Spleen (tissue), 11 donors: ENCODE measurements around the gene SAMD10. TPM values are rescaled to one million over a fixed set of nuclear protein-coding genes. Genes with fewer than 3 reads are reported as not detected.

Source experiments
- DNase-seq: peaks from one replicate; pipeline ENCODE4 v3.0.0-alpha.2; 2020
- H3K27ac ChIP-seq, 8 donors: fragments of 200-600 bp; sonication (generic) in 7 of 8; 1 replicate in 4 of 8; 2 replicates in 4 of 8; pipeline versions ENCODE4 v1.5.0 to v1.8.0; 2016 to 2021; ENCODE audit warnings: inconsistent platforms in 4 of 8, mild to moderate bottlenecking in 4 of 8, moderate library complexity in 1 of 8
- H3K27me3 ChIP-seq, 7 donors: fragments of 200-600 bp; sonication (generic) in 6 of 7; replicated peaks in 1 of 7; 1 replicate in 4 of 7; 2 replicates in 3 of 7; pipeline versions ENCODE4 v1.5.0 to v1.8.0; 2016 to 2021; ENCODE audit warnings: inconsistent platforms in 3 of 7, mild to moderate bottlenecking in 1 of 7
- H3K36me3 ChIP-seq, 6 donors: fragments of 200-600 bp; sonication (generic) in 5 of 6; 1 replicate in 4 of 6; 2 replicates in 2 of 6; pipeline versions ENCODE4 v1.5.0 to v1.8.0; 2016 to 2021; ENCODE audit warnings: inconsistent platforms in 2 of 6
- H3K4me1 ChIP-seq, 6 donors: fragments of 200-600 bp; sonication (generic) in 5 of 6; 1 replicate in 3 of 6; 2 replicates in 3 of 6; pipeline versions ENCODE4 v1.5.0 to v1.8.0; 2016 to 2021; ENCODE audit warnings: inconsistent platforms in 3 of 6
- H3K4me3 ChIP-seq, 8 donors: fragments of 200-600 bp; sonication (generic) in 7 of 8; 1 replicate in 4 of 8; 2 replicates in 4 of 8; pipeline versions ENCODE4 v1.5.0 to v1.8.0; 2016 to 2021; ENCODE audit warnings: inconsistent platforms in 4 of 8, mild to moderate bottlenecking in 4 of 8, moderate library complexity in 2 of 8
- H3K9me3 ChIP-seq, 8 donors: fragments of 200-600 bp; sonication (generic) in 7 of 8; 1 replicate in 4 of 8; 2 replicates in 4 of 8; pipeline versions ENCODE4 v1.5.0 to v1.8.0; 2016 to 2021; ENCODE audit warnings: inconsistent platforms in 4 of 8
- POLR2A ChIP-seq, 3 donors: fragments of 450-650 bp; IDR thresholded peaks; one replicate each; pipeline ENCODE4 v1.5.1; 2017; ENCODE audit warnings: antibody characterized with exemption in 3 of 3, mild to moderate bottlenecking in 1 of 3
- POLR2AphosphoS5 ChIP-seq, 3 donors: sonication (generic); formaldehyde crosslinking; IDR thresholded peaks; one replicate each; pipeline ENCODE4 v1.5.1; 2017; ENCODE audit warnings: antibody characterized with exemption in 3 of 3
- WGBS, 5 donors: extraction: QIAGEN DNeasy Blood & Tissue Kit in 3 of 5; methylation state at CpG; one replicate each; pipeline versions ENCODE4 v1.1.5 to v1.1.7; 2013 to 2018; 5-methylcytosine and 5-hydroxymethylcytosine counted together
- intact Hi-C: fragments of 100-400 bp; cut with DNase I; formaldehyde crosslinking; loops from one replicate; pipeline ENCODE4 v1.15.0; 2023; ENCODE audit warnings: low total_unique reads
- polyA plus RNA-seq, 3 donors: library from polyadenylated mRNA; stranded (reverse); fragments of 200-250 nt; gene quantifications; one replicate each; pipeline ENCODE4 v1.2.1, GENCODE V29; 2013
- total RNA-seq, 7 donors: library from RNA; depleted of rRNA in 3 of 7; stranded (reverse); fragments of >200 nt in 3 of 7; fragmentation: NEBNext Ultra II Directional in 4 of 7; extraction: Animal tissue kit (Norgen Biotek cat#: 25700) in 4 of 7; gene quantifications; one replicate each; pipeline versions ENCODE4 v1.1.0 to v1.2.1, GENCODE V29; 2016 to 2021
- TF ChIP-seq, protein P1 (sequence below), 11 experiments: fragments of 200-600 bp in 7 of 11; fragments of 450-650 bp in 4 of 11; sonication (generic) in 4 of 11; IDR thresholded peaks in 8 of 11; conservative IDR thresholded peaks in 3 of 11; 1 replicate in 7 of 11; 2 replicates in 4 of 11; pipeline versions ENCODE4 v1.4.0 to v1.8.0; 2016 to 2021; ENCODE audit warnings: antibody characterized with exemption in 11 of 11, inconsistent platforms in 4 of 11, mild to moderate bottlenecking in 1 of 11
- donor health status: healthy with polysubstance abuse.
- donor health status: DM: no; HTN: no; CAD: no; lungs with moderate emphysema.
- donor health status: DM: no; HTN: no; CAD: no.
- donor health status: Bipolar disorder and iron deficiency.
- donor health status: healthy.
- donor health status: DM: no; HTN: no; CAD: no.
- donor health status: DM: yes; HTN: yes; CAD: no.

The SAMD10 gene
- total and polyA plus RNA-seq, 10 donors, result 5.9 to 13.8 (median 8.8) TPM

DNA sequence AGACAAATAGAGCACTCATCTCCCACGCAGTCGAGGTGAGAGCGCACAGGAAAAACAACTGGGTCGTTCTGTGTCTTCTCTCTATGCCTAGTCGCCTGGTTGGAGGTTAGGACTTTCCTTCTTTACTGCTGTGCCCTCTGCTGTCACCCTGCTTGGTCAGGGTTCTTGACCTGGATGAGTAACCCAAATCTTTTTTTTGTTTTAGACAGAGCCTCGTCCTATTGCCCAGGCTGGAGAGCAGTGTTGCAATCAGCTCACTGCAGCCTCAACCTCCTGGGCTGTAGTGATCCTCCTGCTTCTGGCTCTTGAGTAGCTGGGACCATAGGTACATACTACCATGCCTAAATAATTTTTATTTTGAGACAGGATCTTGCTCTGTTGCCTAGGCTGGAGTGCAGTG, 26.0 kb upstream of the SAMD10 start:
- H3K4me3 ChIP-seq, result no peak overlapping the region
- no peaks in the 10 kb centered on the region for H3K27me3 ChIP-seq
- intact Hi-C loops, result no loop called here
- H3K4me1 ChIP-seq, result peaks cover 0 to 19% (median 5%) of the 10 kb centered on the region in 6 donors
- no peak overlapping the region for H3K27ac ChIP-seq
- WGBS, 5 donors, result 77 to 84% (median 80%) methylated on average over 6 of the region's 6 CpGs
- peaks cover 0 to 20% (median 8%) of the 10 kb centered on the region in 8 donors for H3K9me3 ChIP-seq
- H3K36me3 ChIP-seq, result peaks cover 6 to 100% (median 95%) of the 10 kb centered on the region in 6 donors
- TF ChIP-seq, protein P1, sequence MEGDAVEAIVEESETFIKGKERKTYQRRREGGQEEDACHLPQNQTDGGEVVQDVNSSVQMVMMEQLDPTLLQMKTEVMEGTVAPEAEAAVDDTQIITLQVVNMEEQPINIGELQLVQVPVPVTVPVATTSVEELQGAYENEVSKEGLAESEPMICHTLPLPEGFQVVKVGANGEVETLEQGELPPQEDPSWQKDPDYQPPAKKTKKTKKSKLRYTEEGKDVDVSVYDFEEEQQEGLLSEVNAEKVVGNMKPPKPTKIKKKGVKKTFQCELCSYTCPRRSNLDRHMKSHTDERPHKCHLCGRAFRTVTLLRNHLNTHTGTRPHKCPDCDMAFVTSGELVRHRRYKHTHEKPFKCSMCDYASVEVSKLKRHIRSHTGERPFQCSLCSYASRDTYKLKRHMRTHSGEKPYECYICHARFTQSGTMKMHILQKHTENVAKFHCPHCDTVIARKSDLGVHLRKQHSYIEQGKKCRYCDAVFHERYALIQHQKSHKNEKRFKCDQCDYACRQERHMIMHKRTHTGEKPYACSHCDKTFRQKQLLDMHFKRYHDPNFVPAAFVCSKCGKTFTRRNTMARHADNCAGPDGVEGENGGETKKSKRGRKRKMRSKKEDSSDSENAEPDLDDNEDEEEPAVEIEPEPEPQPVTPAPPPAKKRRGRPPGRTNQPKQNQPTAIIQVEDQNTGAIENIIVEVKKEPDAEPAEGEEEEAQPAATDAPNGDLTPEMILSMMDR (IDR thresholded peaks at IDR 0.05 in 8 of 11, conservative IDR thresholded peaks at IDR 0.05 in 3 of 11), result no peak
- TF ChIP-seq POLR2AphosphoS5 (IDR thresholded peaks at IDR 0.05), result no peak
- TF ChIP-seq POLR2A (IDR thresholded peaks at IDR 0.05), result no peak
- no peak for DNase-seq

DNA sequence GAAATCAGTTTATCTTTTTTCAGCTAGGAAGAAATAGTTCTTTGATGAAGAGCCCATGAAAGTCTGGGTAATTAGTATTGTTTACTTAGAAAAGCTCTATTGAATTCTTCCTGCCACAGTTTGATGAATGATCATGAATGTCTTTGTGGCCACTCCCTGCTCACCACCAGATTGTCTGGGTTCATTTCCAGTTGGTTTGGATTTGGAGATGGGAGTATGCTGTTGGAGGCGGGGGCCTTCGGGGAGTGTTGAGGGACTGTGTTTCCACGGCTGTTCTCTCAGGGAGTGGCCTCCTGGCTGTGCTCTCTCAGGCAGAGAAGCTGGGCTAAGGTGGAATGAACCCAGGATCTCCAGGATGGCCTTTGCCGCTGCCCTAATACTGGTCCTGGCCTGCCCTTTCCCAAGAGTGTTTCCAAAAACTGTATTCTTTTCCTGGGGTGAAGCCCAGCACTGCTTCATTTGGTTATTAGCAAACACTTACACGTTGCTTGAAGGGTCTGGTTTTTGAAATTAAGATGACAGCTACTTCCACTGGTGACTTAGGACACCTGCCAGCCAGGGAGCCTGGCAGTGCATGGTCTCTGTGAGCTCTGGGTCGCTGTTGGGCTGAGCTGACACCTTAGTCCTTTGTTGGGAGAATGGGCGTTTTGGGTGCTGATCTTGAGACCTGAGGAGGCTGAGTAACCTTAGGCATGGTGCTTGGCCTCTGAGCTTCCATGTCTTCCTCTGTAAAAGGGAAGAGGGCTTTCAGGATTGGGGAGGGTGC, 24.7 kb upstream of the SAMD10 start:
- intact Hi-C loops, result no loop called here
- Histone ChIP-seq H3K36me3 (peaks cover 2 to 100% (median 96%) of the 10 kb centered on the region in 6 donors), H3K27me3 (no peaks in the 10 kb centered on the region), H3K4me1 (peaks cover 0 to 19% (median 5%) of the 10 kb centered on the region in 6 donors), H3K27ac (no peak overlapping the region), H3K9me3 (peaks cover 0 to 14% (median 8%) of the 10 kb centered on the region in 8 donors), H3K4me3 (no peak overlapping the region)
- TF ChIP-seq POLR2AphosphoS5 (IDR thresholded peaks at IDR 0.05) (no peak), POLR2A (IDR thresholded peaks at IDR 0.05) (no peak)
- TF ChIP-seq, protein P1 (IDR thresholded peaks at IDR 0.05 in 8 of 11, conservative IDR thresholded peaks at IDR 0.05 in 3 of 11), result no peak
- DNase-seq, result no peak
- WGBS, 5 donors, result 86 to 97% (median 91%) methylated on average over 6 to 7 of the region's 7 CpGs

DNA sequence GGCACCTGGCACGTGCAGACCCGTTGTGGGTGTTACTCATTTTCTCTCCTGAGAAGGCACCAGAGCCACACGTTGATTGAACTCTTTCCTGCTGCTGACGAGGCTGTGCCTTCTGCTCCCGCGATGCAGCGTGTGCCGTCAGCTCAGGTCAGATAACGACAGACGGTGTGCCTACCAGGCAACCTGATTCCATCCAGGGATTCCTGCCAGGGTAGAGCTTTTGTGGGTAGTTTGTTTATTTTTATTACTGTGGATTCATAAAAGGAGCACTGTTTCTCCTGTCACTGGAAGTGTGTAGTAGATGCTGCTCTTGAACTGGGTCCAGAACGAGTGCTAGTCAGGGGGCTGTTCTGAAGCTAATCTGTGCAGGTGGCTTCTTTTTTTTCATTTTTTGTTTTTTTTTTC, 22.2 kb upstream of the SAMD10 start:
- TF ChIP-seq, protein P1 (IDR thresholded peaks at IDR 0.05 in 8 of 11, conservative IDR thresholded peaks at IDR 0.05 in 3 of 11), result no peak
- no peak for TF ChIP-seq POLR2AphosphoS5 (IDR thresholded peaks at IDR 0.05)
- no peak for TF ChIP-seq POLR2A (IDR thresholded peaks at IDR 0.05)
- intact Hi-C loops, result no loop called here
- Histone ChIP-seq H3K4me3 (no peak overlapping the region), H3K9me3 (no peaks in the 10 kb centered on the region), H3K27me3 (no peaks in the 10 kb centered on the region), H3K27ac (no peak overlapping the region), H3K36me3 (peaks cover 2 to 100% (median 100%) of the 10 kb centered on the region in 6 donors), H3K4me1 (peaks cover 0 to 11% (median 0%) of the 10 kb centered on the region in 6 donors)
- DNase-seq, result no peak
- 86 to 91% (median 89%) methylated on average over 9 to 11 of the region's 11 CpGs for WGBS, 5 donors

DNA sequence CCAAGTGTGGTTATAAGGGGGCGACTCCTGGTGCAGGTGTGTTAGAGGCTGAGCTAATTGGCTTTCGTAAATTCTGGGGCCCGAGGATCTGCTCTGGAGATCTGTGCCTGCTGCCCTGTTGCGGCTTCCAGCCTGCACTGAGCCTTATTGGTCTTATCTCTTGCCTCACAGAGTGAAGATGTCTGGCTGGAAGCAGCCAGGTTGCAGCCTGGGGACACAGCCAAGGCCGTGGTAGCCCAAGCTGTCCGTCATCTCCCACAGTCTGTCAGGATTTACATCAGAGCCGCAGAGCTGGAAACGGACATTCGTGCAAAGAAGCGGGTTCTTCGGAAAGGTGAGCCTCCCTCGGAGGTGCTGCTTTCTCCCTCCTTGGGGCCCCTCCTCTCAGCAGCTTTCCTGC, 21.5 kb upstream of the SAMD10 start:
- intact Hi-C loops, result no loop called here
- no peak overlapping the region for H3K27ac ChIP-seq
- H3K9me3 ChIP-seq, result no peaks in the 10 kb centered on the region
- peaks cover 2 to 100% (median 100%) of the 10 kb centered on the region in 6 donors for H3K36me3 ChIP-seq
- TF ChIP-seq, protein P1 (IDR thresholded peaks at IDR 0.05 in 8 of 11, conservative IDR thresholded peaks at IDR 0.05 in 3 of 11), result no peak
- TF ChIP-seq POLR2AphosphoS5 (IDR thresholded peaks at IDR 0.05), result no peak
- no peak for TF ChIP-seq POLR2A (IDR thresholded peaks at IDR 0.05)
- no peaks in the 10 kb centered on the region for H3K27me3 ChIP-seq
- H3K4me1 ChIP-seq, result peaks cover 0 to 11% (median 0%) of the 10 kb centered on the region in 6 donors
- WGBS, 5 donors, result 94 to 97% (median 95%) methylated on average over 12 of the region's 12 CpGs
- no peak for DNase-seq
- H3K4me3 ChIP-seq, result no peak overlapping the region
